NCI-H146 (cell line): ENCODE measurements around the gene IKBKE.

ENCODE experiments used
- DNase-seq: peaks from one replicate; lab custom pipeline; 2025; lab: John Stamatoyannopoulos, UW

IKBKE gene

GRCh38 chr1:206496131-206496793 lies 26.0 kb downstream of the IKBKE start:
- no peak for DNase-seq

DNA sequence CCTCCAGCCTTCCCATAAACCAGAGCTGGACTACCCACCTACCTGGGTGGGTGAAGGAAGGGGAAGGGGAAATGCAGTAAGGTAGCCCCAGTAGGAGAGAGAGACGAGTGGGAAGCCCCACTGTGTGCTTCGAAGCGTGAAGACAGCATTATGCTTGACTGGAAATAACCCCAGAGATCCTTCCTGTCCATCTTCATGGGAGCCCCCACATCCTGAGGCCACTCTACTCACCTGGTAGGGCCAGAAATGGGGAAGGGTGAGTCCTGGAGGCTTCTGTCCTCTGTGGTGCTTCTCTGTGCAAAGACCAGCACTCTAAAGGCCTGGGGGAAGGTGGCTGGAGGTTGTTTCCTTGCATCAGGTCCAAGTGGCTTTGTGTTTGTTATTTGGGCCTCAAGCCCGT lies 27.1 kb downstream of the IKBKE start:
- no peak for DNase-seq

GRCh38 chr1:206497774-206498173 lies 27.5 kb downstream of the IKBKE start:
- no peak for DNase-seq

- DNase-seq, result no peak
Observed at GRCh38 chr1:206498685-206499084, 28.4 kb downstream of the IKBKE start.

- no peak for DNase-seq
Observed at GRCh38 chr1:206500046-206500445, 29.8 kb downstream of the IKBKE start.

DNA sequence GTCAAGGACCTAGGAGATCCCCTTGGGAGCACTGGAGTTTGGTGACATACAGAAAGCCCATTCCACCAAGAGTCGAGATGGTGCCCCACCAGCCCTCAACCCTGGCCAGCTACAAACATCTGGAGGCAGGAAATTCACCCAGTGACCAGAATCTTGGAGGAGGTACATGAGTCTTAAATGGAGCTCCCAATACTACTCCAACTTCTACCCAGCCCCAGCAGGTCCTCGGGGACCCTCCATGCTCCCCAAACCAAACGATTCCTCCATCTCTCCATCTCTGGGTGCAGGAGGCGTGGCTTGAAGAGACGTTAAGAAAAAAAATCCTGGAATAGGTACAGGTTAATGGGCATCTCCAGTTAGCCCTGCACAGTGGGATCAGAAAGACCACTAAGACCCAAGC lies 31.6 kb downstream of the IKBKE start:
- no peak for DNase-seq

GRCh38 chr1:206502403-206502802 lies 32.1 kb downstream of the IKBKE start:
- no peak for DNase-seq

DNA sequence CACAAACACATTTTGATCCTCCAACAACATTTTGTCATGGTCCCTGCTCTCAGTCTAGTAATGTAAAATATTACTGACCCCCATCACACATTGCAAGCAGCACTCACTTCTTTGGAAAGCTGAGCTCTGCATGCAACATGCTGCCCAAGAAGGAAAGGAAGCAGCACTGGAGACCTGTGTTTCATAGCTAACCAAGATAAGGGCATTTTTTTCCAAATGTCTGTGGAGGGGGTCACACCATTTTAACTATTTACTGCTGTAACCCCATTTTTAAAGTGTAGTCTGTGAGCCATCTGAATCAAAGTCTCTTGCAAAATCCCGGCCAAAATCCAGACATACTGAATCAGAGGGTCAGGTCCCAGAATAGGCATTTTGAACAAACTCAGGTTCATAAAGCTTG lies 32.5 kb downstream of the IKBKE start:
- no peak for DNase-seq

GRCh38 chr1:206503591-206504362 lies 33.5 kb downstream of the IKBKE start:
- DNase-seq, result no peak

GRCh38 chr1:206504363-206504713 lies 34.1 kb downstream of the IKBKE start:
- DNase-seq, result no peak

DNA sequence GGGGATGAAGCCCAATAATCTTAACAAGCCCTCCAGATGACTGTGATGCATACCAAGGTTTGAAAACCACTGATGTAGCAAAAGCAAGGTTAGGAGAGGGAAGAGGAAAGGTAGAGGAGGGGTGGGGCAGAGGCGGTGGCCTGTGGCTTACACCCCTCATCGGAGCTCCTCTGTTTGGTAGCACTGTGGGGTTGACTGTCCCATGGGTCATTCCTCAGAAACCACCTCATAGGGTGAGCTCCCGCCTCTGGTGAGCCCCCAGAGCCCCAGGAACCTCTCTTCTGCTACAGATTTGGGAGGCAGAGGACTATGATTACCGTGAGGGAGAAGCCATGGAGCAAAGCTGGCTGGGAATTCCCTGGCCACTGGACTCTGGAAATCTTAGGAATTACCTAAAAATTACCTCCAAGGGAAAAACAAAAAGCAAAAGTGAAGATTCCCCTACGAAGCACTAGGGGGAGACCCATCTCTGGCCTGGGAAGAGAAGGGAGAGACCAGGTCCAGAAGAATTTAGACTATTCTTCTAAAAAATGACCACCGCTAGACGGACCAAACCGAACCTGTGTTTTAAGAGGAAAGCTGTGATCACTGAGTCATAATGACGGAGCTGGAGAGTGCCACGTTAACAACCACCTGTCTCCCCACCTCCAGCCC lies 35.6 kb downstream of the IKBKE start:
- peak; percentile 15 for DNase-seq

GRCh38 chr1:206506405-206507283 lies 36.4 kb downstream of the IKBKE start:
- peak; percentile 37 for DNase-seq

GRCh38 chr1:206507284-206508129 lies 37.2 kb downstream of the IKBKE start, which contains the start of gene RASSF5:
RASSF5 (plus strand) TSS chr1:206507531; CDS start chr1:206507603, 72 bp downstream.
- peak; percentile 72 for DNase-seq

GRCh38 chr1:206508130-206508889 lies 38.0 kb downstream of the IKBKE start:
- no peak for DNase-seq

GRCh38 chr1:206508956-206509355 lies 38.7 kb downstream of the IKBKE start:
- DNase-seq, result no peak

GRCh38 chr1:206509612-206510257 lies 39.5 kb downstream of the IKBKE start:
- DNase-seq, result no peak

DNA sequence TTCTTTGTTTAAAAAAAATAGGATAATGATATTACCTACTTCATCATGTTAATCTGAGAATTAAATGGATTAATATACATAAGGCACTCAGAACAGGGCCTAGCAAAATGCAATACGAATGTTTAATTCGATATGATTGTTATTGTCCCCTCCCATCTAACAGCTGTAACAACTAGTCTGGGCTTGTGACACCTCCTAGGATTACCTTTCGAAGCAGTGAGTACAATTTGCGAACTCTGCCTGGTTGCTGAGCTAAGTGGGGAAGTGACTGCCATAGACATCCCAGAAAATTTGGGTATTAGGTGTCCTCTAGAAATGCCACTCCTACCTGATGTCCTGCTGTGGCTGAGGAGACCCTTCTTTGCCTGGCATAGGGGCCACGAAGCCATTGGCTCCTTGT lies 40.1 kb downstream of the IKBKE start:
- no peak for DNase-seq

GRCh38 chr1:206511362-206512057 lies 41.2 kb downstream of the IKBKE start:
- no peak for DNase-seq
